Mesenchymal stem cell (in vitro differentiated cells and primary cell): ENCODE measurements around the gene ZNF548. TPM values are rescaled to one million over a fixed set of nuclear protein-coding genes. Genes with fewer than 3 reads are reported as not detected.

Source experiments
- DNase-seq: peaks from one replicate; pipeline ENCODE4 v3.0.0-alpha.2; 2013
- H2AFZ ChIP-seq: one replicate; pipeline ENCODE4 v1.6.1; 2013; ENCODE audit warnings: low read depth, mild to moderate bottlenecking, control low read depth, inconsistent platforms, low read length, moderate library complexity
- H2AK5ac ChIP-seq: 2 replicates; pipeline ENCODE4 v1.6.1; 2013; ENCODE audit warnings: low read length, moderate library complexity, mild to moderate bottlenecking, inconsistent platforms; ENCODE audit not compliant: severe bottlenecking
- H2BK120ac ChIP-seq: one replicate; pipeline ENCODE4 v1.6.1; 2013; ENCODE audit warnings: low read depth, mild to moderate bottlenecking, inconsistent platforms, low read length, moderate library complexity
- H2BK12ac ChIP-seq, 2 experiments: one replicate each; pipeline ENCODE4 v1.6.1; 2013; ENCODE audit warnings: inconsistent platforms in 2 of 2, low read length in 2 of 2, mild to moderate bottlenecking in 2 of 2, moderate library complexity in 2 of 2, control low read depth in 1 of 2
- H2BK15ac ChIP-seq: one replicate; pipeline ENCODE4 v1.6.1; 2013; ENCODE audit warnings: mild to moderate bottlenecking, low read depth, inconsistent platforms; ENCODE audit not compliant: poor library complexity, severe bottlenecking
- H2BK5ac ChIP-seq: 2 replicates; pipeline ENCODE4 v1.6.1; 2013; ENCODE audit warnings: low read depth, mild to moderate bottlenecking, low read length, control low read depth, inconsistent platforms; ENCODE audit not compliant: poor library complexity, severe bottlenecking
- H3K14ac ChIP-seq, 2 experiments: one replicate each; pipeline ENCODE4 v1.6.1; 2013; ENCODE audit warnings: inconsistent platforms in 2 of 2, low read length in 2 of 2, control low read depth in 1 of 2, mild to moderate bottlenecking in 1 of 2, moderate library complexity in 1 of 2
- H3K18ac ChIP-seq, 2 experiments: one replicate each; pipeline ENCODE4 v1.6.1; 2013; ENCODE audit warnings: inconsistent platforms in 2 of 2, low read length in 2 of 2, control low read depth in 1 of 2, low read depth in 1 of 2, mild to moderate bottlenecking in 1 of 2
- H3K23ac ChIP-seq, 2 experiments: one replicate each; pipeline ENCODE4 v1.6.1; 2013; ENCODE audit warnings: inconsistent platforms in 2 of 2, low read length in 2 of 2, mild to moderate bottlenecking in 2 of 2, moderate library complexity in 2 of 2, control low read depth in 1 of 2
- H3K27ac ChIP-seq: 2 replicates; pipeline ENCODE4 v1.5.1; 2013; ENCODE audit warnings: mild to moderate bottlenecking, moderate library complexity, low read length, control low read depth, inconsistent platforms; ENCODE audit not compliant: poor library complexity, severe bottlenecking
- H3K27me3 ChIP-seq, 2 experiments: 2 replicates each; pipeline versions ENCODE4 v1.6.1 to v1.7.0; 2013; ENCODE audit warnings: low read length in 2 of 2, mild to moderate bottlenecking in 2 of 2, moderate library complexity in 2 of 2, control low read depth in 1 of 2, inconsistent platforms in 1 of 2; ENCODE audit not compliant: control insufficient read depth in 1 of 2, insufficient read depth in 1 of 2
- H3K36me3 ChIP-seq, 2 experiments: 2 replicates each; pipeline versions ENCODE4 v1.6.1 to v1.7.0; 2013; ENCODE audit warnings: low read length in 2 of 2, control low read depth in 1 of 2, inconsistent platforms in 1 of 2, low read depth in 1 of 2, mild to moderate bottlenecking in 1 of 2; ENCODE audit not compliant: insufficient read depth in 2 of 2, control insufficient read depth in 1 of 2
- H3K4ac ChIP-seq, 2 experiments: one replicate each; pipeline ENCODE4 v1.6.1; 2013; ENCODE audit warnings: inconsistent platforms in 2 of 2, low read length in 2 of 2, mild to moderate bottlenecking in 2 of 2, moderate library complexity in 2 of 2, control low read depth in 1 of 2, low read depth in 1 of 2
- H3K4me1 ChIP-seq: 2 replicates; pipeline ENCODE4 v1.6.1; 2013; ENCODE audit warnings: low read depth, low read length, control low read depth; ENCODE audit not compliant: control insufficient read depth, insufficient read depth
- H3K4me2 ChIP-seq: 2 replicates; pipeline ENCODE4 v1.6.1; 2013; ENCODE audit warnings: low read length, mild to moderate bottlenecking, inconsistent platforms; ENCODE audit not compliant: poor library complexity, severe bottlenecking
- H3K4me3 ChIP-seq, 2 experiments: 2 replicates each; pipeline versions ENCODE4 v1.5.1 to v1.7.0; 2013; ENCODE audit warnings: low read length in 2 of 2, mild to moderate bottlenecking in 2 of 2, control low read depth in 1 of 2, low read depth in 1 of 2; ENCODE audit not compliant: insufficient read depth in 1 of 2
- H3K79me1 ChIP-seq: replicated peaks from 2 replicates; pipeline ENCODE4 v1.6.1; 2013; ENCODE audit warnings: mild to moderate bottlenecking, control low read depth, low read length, inconsistent platforms; ENCODE audit not compliant: poor library complexity, severe bottlenecking
- H3K9ac ChIP-seq: 2 replicates; pipeline ENCODE4 v1.7.0; 2013; ENCODE audit warnings: mild to moderate bottlenecking, low read length, moderate library complexity
- H3K9me3 ChIP-seq: 2 replicates; pipeline ENCODE4 v1.7.0; 2013; ENCODE audit warnings: mild to moderate bottlenecking, low read length; ENCODE audit not compliant: control insufficient read depth
- H4K8ac ChIP-seq: one replicate; pipeline ENCODE4 v1.6.1; 2013; ENCODE audit warnings: inconsistent platforms, mild to moderate bottlenecking, low read length, moderate library complexity
- H4K91ac ChIP-seq: one replicate; pipeline ENCODE4 v1.6.1; 2013; ENCODE audit warnings: mild to moderate bottlenecking, low read length, inconsistent platforms
- WGBS: methylation state at CpG from one replicate; pipeline ENCODE4 v1.1.7; 2013; ENCODE audit warnings: mixed read lengths; 5-methylcytosine and 5-hydroxymethylcytosine counted together
- polyA plus RNA-seq, 2 experiments: library from polyadenylated mRNA; stranded (reverse); fragments of 200-250 nt; gene quantifications; one replicate each; pipeline ENCODE4 v1.2.3, GENCODE V29; 2013

ZNF548 gene
- polyA plus RNA-seq (2013, experiment 1 of 2), result 5.3 TPM
- 5.6 TPM for polyA plus RNA-seq (2013, experiment 2 of 2)

DNA sequence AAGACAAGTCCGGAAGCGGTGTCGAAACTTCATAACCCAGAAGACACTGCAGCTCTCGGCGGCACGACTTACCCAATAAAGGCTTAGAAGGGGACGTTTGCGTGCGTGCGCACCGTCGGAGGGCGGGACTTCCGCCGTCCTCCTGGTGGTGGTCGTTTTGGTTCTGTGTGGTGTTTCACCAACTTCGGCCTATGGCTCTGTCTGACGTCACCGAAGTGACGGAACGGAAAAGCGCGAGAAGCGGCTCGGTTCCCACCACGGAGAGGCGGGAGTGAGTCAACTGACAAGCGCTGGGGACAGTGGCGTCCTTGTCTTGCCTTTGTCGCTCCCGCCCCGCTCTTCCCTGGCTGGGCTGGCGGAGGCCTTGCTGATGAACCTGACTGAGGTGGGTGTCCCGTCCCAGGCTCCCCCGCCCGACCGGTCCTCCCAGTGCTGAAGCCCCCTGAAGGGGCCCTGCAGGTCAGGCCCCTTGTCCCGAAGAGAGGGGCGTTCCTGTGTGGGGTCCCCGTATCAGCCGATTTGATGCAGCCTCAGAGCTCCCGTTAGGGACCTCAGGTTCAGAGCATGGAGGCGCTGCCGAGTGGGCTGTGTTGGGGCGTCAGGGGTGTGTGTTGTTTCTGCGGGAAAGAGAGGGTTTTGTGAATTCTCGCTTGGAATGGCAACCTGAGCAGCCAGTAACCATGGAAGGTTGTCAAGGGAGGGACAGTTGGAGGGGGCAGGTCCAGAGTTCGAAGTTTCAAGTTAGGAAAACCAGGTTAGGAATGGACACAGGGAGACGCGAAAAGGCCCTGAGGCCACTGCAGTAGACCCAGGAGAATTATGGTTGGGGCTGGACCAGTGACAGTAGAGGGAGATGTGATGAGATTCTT lies at the start of gene ZNF548:
Gene ZNF548, plus strand, starts transcription at position 125 of the 869 bp plus-strand sequence. Its CDS starts 246 bp downstream, at position 371.
- WGBS, result under 1% methylated on average over 48 of the region's 50 CpGs
- Histone ChIP-seq H2BK12ac (no peak within 1 kb of the TSS), H3K14ac (peak within 1 kb of the TSS in 1 of 2 experiments; percentile 30), H4K8ac (peak within 1 kb of the TSS; percentile 78), H2AK5ac (peak within 1 kb of the TSS; percentile 36), H2BK120ac (no peak within 1 kb of the TSS), H3K27me3 (no peaks in the 10 kb centered on the region), H3K4ac (peak within 1 kb of the TSS; percentile 19 to 79), H3K9ac (peak within 1 kb of the TSS; percentile 96), H3K4me3 (peak within 1 kb of the TSS; percentile 84 to 91), H2BK5ac (no peak within 1 kb of the TSS), H4K91ac (peak within 1 kb of the TSS; percentile 35), H3K27ac (peak within 1 kb of the TSS; percentile 41), H3K18ac (peak within 1 kb of the TSS; percentile 41 to 44), H3K4me2 (peak within 1 kb of the TSS; percentile 74), H3K4me1 (peaks cover 2% of the 10 kb centered on the region), H2BK15ac (peak within 1 kb of the TSS; percentile 49), H2AFZ (peak within 1 kb of the TSS; percentile 93), H3K9me3 (peaks cover 3% of the 10 kb centered on the region), H3K36me3 (peaks cover 11 to 18% of the 10 kb centered on the region in 2 experiments), H3K79me1 (peaks cover 13% of the 10 kb centered on the region), H3K23ac (peak within 1 kb of the TSS in 1 of 2 experiments; percentile 14)
- DNase-seq, result peak; percentile 100

DNA sequence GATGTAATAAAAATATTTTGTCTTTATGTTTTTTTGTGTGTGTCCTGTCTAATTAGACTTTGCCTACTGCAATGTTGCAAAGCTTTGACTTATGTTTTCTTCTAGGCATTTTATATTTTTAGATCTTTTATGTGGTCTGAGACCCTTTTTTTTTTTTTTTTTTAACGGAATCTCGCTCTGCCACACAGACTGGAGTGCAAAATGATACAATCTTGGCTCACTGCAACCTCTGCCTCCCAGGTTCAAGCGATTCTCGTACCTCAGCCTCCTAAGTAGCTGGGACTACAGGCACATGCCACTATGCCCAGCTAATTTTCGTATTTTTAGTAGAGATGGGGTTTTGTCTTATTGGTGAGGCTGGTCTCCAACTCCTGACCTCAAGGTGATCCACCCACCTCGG lies 47.1 kb upstream of the ZNF548 start:
- DNase-seq, result no peak
- Histone ChIP-seq H3K18ac (no peak overlapping the region), H2BK5ac (no peak overlapping the region), H3K4me2 (no peak overlapping the region), H2AFZ (no peak overlapping the region), H4K8ac (no peak overlapping the region), H3K4me1 (no peaks in the 10 kb centered on the region), H3K36me3 (no peaks in the 10 kb centered on the region), H2AK5ac (no peak overlapping the region), H2BK15ac (no peak overlapping the region), H3K79me1 (no peaks in the 10 kb centered on the region), H2BK120ac (no peak overlapping the region), H2BK12ac (no peak overlapping the region), H3K23ac (no peak overlapping the region), H3K27ac (no peak overlapping the region), H3K14ac (no peak overlapping the region), H3K9ac (no peak overlapping the region), H4K91ac (no peak overlapping the region), H3K9me3 (no peaks in the 10 kb centered on the region), H3K4me3 (no peak overlapping the region), H3K27me3 (no peaks in the 10 kb centered on the region), H3K4ac (no peak overlapping the region)
- 82% methylated on average over 6 of the region's 6 CpGs for WGBS

- no peak overlapping the region for H2BK12ac ChIP-seq
- H3K36me3 ChIP-seq, result peaks cover 3 to 4% of the 10 kb centered on the region in 2 experiments
- no peak overlapping the region for H3K4me2 ChIP-seq
- no peak overlapping the region for H2BK120ac ChIP-seq
- DNase-seq, result peak; percentile 71
- 92% methylated on average over 2 of the region's 3 CpGs for WGBS
- H3K9ac ChIP-seq, result peak overlapping the region; percentile 88
- no peaks in the 10 kb centered on the region for H3K27me3 ChIP-seq
- no peak overlapping the region for H3K14ac ChIP-seq
- H3K4me3 ChIP-seq, result no peak overlapping the region
- no peak overlapping the region for H3K18ac ChIP-seq
- no peak overlapping the region for H2BK15ac ChIP-seq
- H4K91ac ChIP-seq, result no peak overlapping the region
- no peak overlapping the region for H3K23ac ChIP-seq
- H2BK5ac ChIP-seq, result no peak overlapping the region
- H2AK5ac ChIP-seq, result no peak overlapping the region
- H2AFZ ChIP-seq, result no peak overlapping the region
- H3K4me1 ChIP-seq, result peaks cover 9% of the 10 kb centered on the region
- no peak overlapping the region for H3K4ac ChIP-seq
- no peak overlapping the region for H4K8ac ChIP-seq
- no peak overlapping the region for H3K27ac ChIP-seq
- peaks cover 8% of the 10 kb centered on the region for H3K79me1 ChIP-seq
- no peaks in the 10 kb centered on the region for H3K9me3 ChIP-seq
Observed at GRCh38 chr19:57348136-57348535, 41.5 kb upstream of the ZNF548 start.
